ENCODE measurements around the gene MROH2A.
"Not testable (repeated sequence)": the region's sequence is repeated elsewhere in the genome, so short reads cannot be mapped to it uniquely, and the experiment has no call there.

MROH2A gene

GRCh38 chr2:233853883-233854240, 75.7 kb downstream of the MROH2A start:
- DNase-seq (ENCODE audit: low read depth in 2 of 3, low spot score in 1 of 3) = no peak

- DNase-seq (ENCODE audit: low read depth in 2 of 3, low spot score in 1 of 3) = peak; percentile 84 to 89 (median 86)
Observed at GRCh38 chr2:233854241-233854981, 76.3 kb downstream of the MROH2A start, which contains the start of gene HJURP. TSS of gene HJURP (minus strand) at chr2:233854535. CDS start at chr2:233854500, 35 bp downstream.

GRCh38 chr2:233855345-233855744, 77.2 kb downstream of the MROH2A start:
- no peak for DNase-seq (ENCODE audit: low read depth in 2 of 3, low spot score in 1 of 3)

GRCh38 chr2:233856184-233856583, 78.1 kb downstream of the MROH2A start:
- no peak for DNase-seq (ENCODE audit: low read depth in 2 of 3, low spot score in 1 of 3)

- DNase-seq (ENCODE audit: low read depth in 2 of 3, low spot score in 1 of 3) = peak; percentile 33 to 55 (median 49)
Observed at GRCh38 chr2:233857511-233858141, 79.5 kb downstream of the MROH2A start.

- no peak for DNase-seq (ENCODE audit: low read depth in 2 of 3, low spot score in 1 of 3)
Observed at GRCh38 chr2:233858331-233858730, 80.2 kb downstream of the MROH2A start.

GRCh38 chr2:233862261-233862768, 84.2 kb downstream of the MROH2A start:
- no peak for DNase-seq (ENCODE audit: low read depth in 2 of 3, low spot score in 1 of 3)

GRCh38 chr2:233865838-233866237, 87.7 kb downstream of the MROH2A start:
- no peak for DNase-seq (ENCODE audit: low read depth in 2 of 3, low spot score in 1 of 3)

- no peak for DNase-seq (ENCODE audit: low read depth in 2 of 3, low spot score in 1 of 3)
Observed at GRCh38 chr2:233866479-233866878, 88.3 kb downstream of the MROH2A start.

GRCh38 chr2:233867993-233868532, 89.9 kb downstream of the MROH2A start, which contains the start of gene MSL3B:
TSS of gene MSL3B (minus strand) at chr2:233868386.
- DNase-seq (ENCODE audit: low read depth in 2 of 3, low spot score in 1 of 3) = peak in 2 of 3 donors; percentile 13 to 42

GRCh38 chr2:233871432-233871831, 93.3 kb downstream of the MROH2A start:
- no peak for DNase-seq (ENCODE audit: low read depth in 2 of 3, low spot score in 1 of 3)

GRCh38 chr2:233872125-233872524, 94.0 kb downstream of the MROH2A start:
- not testable (repeated sequence) for DNase-seq (ENCODE audit: low read depth in 2 of 3, low spot score in 1 of 3)

- no peak for DNase-seq (ENCODE audit: low read depth in 2 of 3, low spot score in 1 of 3)
Observed at GRCh38 chr2:233882353-233882752, 104.2 kb downstream of the MROH2A start.

Data from stimulated activated CD4-positive, alpha-beta T cell treated with anti-CD3 and anti-CD28 coated beads, Interleukin-12 subunit alpha, Interleukin-12 subunit beta, amount 100 ng/mL, for 48 hours (primary cell).